ENCODE measurements around the gene RABGAP1L. TPM values are rescaled to one million over a fixed set of nuclear protein-coding genes. Genes with fewer than 3 reads are reported as not detected.

Gene RABGAP1L
- total and polyA plus RNA-seq, 11 donors = 18.6 to 195 (median 98.4) TPM

- Histone ChIP-seq H3K9me3 (no peaks in the 10 kb centered on the region), H3K36me3 (no peaks in the 10 kb centered on the region), H3K27ac (no peak overlapping the region), H3K4me3 (no peak overlapping the region), H3K4me1 (no peaks in the 10 kb centered on the region), H3K27me3 (no peaks in the 10 kb centered on the region)
- TF ChIP-seq POLR2A (IDR thresholded peaks at IDR 0.05) = no peak
- TF ChIP-seq, protein P1, sequence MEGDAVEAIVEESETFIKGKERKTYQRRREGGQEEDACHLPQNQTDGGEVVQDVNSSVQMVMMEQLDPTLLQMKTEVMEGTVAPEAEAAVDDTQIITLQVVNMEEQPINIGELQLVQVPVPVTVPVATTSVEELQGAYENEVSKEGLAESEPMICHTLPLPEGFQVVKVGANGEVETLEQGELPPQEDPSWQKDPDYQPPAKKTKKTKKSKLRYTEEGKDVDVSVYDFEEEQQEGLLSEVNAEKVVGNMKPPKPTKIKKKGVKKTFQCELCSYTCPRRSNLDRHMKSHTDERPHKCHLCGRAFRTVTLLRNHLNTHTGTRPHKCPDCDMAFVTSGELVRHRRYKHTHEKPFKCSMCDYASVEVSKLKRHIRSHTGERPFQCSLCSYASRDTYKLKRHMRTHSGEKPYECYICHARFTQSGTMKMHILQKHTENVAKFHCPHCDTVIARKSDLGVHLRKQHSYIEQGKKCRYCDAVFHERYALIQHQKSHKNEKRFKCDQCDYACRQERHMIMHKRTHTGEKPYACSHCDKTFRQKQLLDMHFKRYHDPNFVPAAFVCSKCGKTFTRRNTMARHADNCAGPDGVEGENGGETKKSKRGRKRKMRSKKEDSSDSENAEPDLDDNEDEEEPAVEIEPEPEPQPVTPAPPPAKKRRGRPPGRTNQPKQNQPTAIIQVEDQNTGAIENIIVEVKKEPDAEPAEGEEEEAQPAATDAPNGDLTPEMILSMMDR (IDR thresholded peaks at IDR 0.05) = no peak
- WGBS, 4 donors = 72 to 75% (median 72%) methylated on average over 3 of the region's 3 CpGs
- intact Hi-C loops (cut with DNase I) = no loop called here
- ATAC-seq (no peak), DNase-seq (no peak)
Measured at GRCh38 chr1:174428033-174428432, 268.7 kb downstream of the RABGAP1L start.

GRCh38 chr1:174428739-174429138 lies 269.4 kb downstream of the RABGAP1L start:
- Histone ChIP-seq H3K4me3 (no peak overlapping the region), H3K27me3 (no peaks in the 10 kb centered on the region), H3K36me3 (no peaks in the 10 kb centered on the region), H3K4me1 (no peaks in the 10 kb centered on the region), H3K9me3 (no peaks in the 10 kb centered on the region), H3K27ac (no peak overlapping the region)
- ATAC-seq = no peak
- TF ChIP-seq, protein P1 (IDR thresholded peaks at IDR 0.05) = no peak
- no peak for TF ChIP-seq POLR2A (IDR thresholded peaks at IDR 0.05)
- DNase-seq = no peak
- intact Hi-C loops (cut with DNase I) = no loop called here

DNA sequence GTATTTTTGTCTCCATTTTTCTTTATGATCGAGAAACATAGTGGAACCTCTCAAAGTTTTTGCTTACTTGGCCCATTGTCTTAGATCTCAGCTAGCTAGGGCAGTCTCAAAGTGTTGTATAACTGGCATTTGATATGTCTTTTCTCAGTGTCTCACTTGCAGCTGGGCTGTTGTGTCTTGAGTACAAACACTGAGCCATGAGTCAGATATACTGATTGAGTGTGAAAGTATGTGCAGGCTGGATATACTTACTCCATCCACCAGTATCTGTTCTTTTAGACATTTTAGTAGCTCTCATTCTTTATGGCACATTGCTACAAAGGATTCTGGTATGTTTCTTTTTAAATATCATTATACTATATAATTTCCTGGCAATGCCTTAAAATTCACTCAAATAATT lies 274.1 kb downstream of the RABGAP1L start:
- no peaks in the 10 kb centered on the region for H3K36me3 ChIP-seq
- no peak for TF ChIP-seq POLR2A (IDR thresholded peaks at IDR 0.05)
- TF ChIP-seq, protein P1 (IDR thresholded peaks at IDR 0.05) = no peak
- WGBS, 4 donors = 2 to 96% (median 93%) methylated on average over 1 of the region's 1 CpG
- intact Hi-C loops (cut with DNase I) = no loop called here
- no peak for DNase-seq
- no peaks in the 10 kb centered on the region for H3K27me3 ChIP-seq
- no peak overlapping the region for H3K4me3 ChIP-seq
- no peaks in the 10 kb centered on the region for H3K9me3 ChIP-seq
- no peak overlapping the region for H3K27ac ChIP-seq
- no peak for ATAC-seq
- H3K4me1 ChIP-seq = no peaks in the 10 kb centered on the region

- Histone ChIP-seq H3K36me3 (no peaks in the 10 kb centered on the region), H3K27ac (no peak overlapping the region), H3K9me3 (peaks cover 0 to 11% (median 0%) of the 10 kb centered on the region in 12 donors), H3K27me3 (no peaks in the 10 kb centered on the region), H3K4me3 (no peak overlapping the region), H3K4me1 (peaks cover 0 to 24% (median 6%) of the 10 kb centered on the region in 12 donors)
- intact Hi-C loops (cut with DNase I) = no loop called here
- no peak for TF ChIP-seq POLR2A (IDR thresholded peaks at IDR 0.05)
- TF ChIP-seq, protein P1 (IDR thresholded peaks at IDR 0.05) = no peak
- DNase-seq = no peak
- no peak for ATAC-seq
Measured at GRCh38 chr1:174445351-174445750, 286.0 kb downstream of the RABGAP1L start.
